Stimulated activated memory B cell treated with anti-CD40 and anti-IgM and Interleukin-4, amounts not matched to agents 10 μg/mL and 1 μg/mL and 100 μg/mL, for 72 hours (primary cell): Measurements from ENCODE around the gene SPI1.

Experiments
- ATAC-seq: fragments of 150-1000 bp; cut with Tn5 transposase; 2 replicates; pipeline ENCODE4 v1.10.0; 2021
- H3K27ac Mint-ChIP-seq: one replicate; pipeline ENCODE4 v1.8.0; 2022; ENCODE audit warnings: mild to moderate bottlenecking, mixed read lengths
- H3K27me3 Mint-ChIP-seq: one replicate; pipeline ENCODE4 v1.8.0; 2022; ENCODE audit warnings: mixed read lengths
- H3K36me3 Mint-ChIP-seq: one replicate; pipeline ENCODE4 v1.8.0; 2022; ENCODE audit warnings: mixed read lengths
- H3K4me1 Mint-ChIP-seq: one replicate; pipeline ENCODE4 v1.8.0; 2022; ENCODE audit warnings: mixed read lengths
- H3K4me3 Mint-ChIP-seq: one replicate; pipeline ENCODE4 v1.8.0; 2022; ENCODE audit warnings: mild to moderate bottlenecking, moderate library complexity, mixed read lengths
- H3K9me3 Mint-ChIP-seq: one replicate; pipeline ENCODE4 v1.8.0; 2022; ENCODE audit warnings: mixed read lengths

The SPI1 gene

GRCh38 chr11:47394322-47395222, 16.2 kb upstream of the SPI1 start:
- ATAC-seq: peak; percentile 77
- H3K27me3 Mint-ChIP-seq: no peaks in the 10 kb centered on the region
- peak overlapping the region; percentile 53 for H3K4me3 Mint-ChIP-seq
- H3K36me3 Mint-ChIP-seq: no peaks in the 10 kb centered on the region
- H3K27ac Mint-ChIP-seq: peak overlapping the region; percentile 98
- H3K4me1 Mint-ChIP-seq: peaks cover 79% of the 10 kb centered on the region
- no peaks in the 10 kb centered on the region for H3K9me3 Mint-ChIP-seq

GRCh38 chr11:47394050-47394321, 15.6 kb upstream of the SPI1 start:
- no peaks in the 10 kb centered on the region for H3K9me3 Mint-ChIP-seq

GRCh38 chr11:47393163-47394049, 15.1 kb upstream of the SPI1 start:
- Mint-ChIP-seq H3K27me3 (no peaks in the 10 kb centered on the region), H3K9me3 (no peaks in the 10 kb centered on the region), H3K4me3 (no peak overlapping the region), H3K4me1 (peaks cover 76% of the 10 kb centered on the region), H3K36me3 (no peaks in the 10 kb centered on the region), H3K27ac (peak overlapping the region; percentile 98)
- no peak for ATAC-seq

More at GRCh38 chr11:47394050-47394321, 15.6 kb upstream of the SPI1 start:
- no peaks in the 10 kb centered on the region for H3K36me3 Mint-ChIP-seq
- ATAC-seq: no peak
- peaks cover 80% of the 10 kb centered on the region for H3K4me1 Mint-ChIP-seq
- H3K4me3 Mint-ChIP-seq: peak overlapping the region; percentile 53
- peak overlapping the region; percentile 98 for H3K27ac Mint-ChIP-seq
- no peaks in the 10 kb centered on the region for H3K27me3 Mint-ChIP-seq

GRCh38 chr11:47392546-47393162, 14.3 kb upstream of the SPI1 start:
- Mint-ChIP-seq H3K4me3 (no peak overlapping the region), H3K27me3 (no peaks in the 10 kb centered on the region), H3K36me3 (no peaks in the 10 kb centered on the region), H3K9me3 (no peaks in the 10 kb centered on the region), H3K27ac (peak overlapping the region; percentile 98), H3K4me1 (peaks cover 71% of the 10 kb centered on the region)
- ATAC-seq: no peak

DNA sequence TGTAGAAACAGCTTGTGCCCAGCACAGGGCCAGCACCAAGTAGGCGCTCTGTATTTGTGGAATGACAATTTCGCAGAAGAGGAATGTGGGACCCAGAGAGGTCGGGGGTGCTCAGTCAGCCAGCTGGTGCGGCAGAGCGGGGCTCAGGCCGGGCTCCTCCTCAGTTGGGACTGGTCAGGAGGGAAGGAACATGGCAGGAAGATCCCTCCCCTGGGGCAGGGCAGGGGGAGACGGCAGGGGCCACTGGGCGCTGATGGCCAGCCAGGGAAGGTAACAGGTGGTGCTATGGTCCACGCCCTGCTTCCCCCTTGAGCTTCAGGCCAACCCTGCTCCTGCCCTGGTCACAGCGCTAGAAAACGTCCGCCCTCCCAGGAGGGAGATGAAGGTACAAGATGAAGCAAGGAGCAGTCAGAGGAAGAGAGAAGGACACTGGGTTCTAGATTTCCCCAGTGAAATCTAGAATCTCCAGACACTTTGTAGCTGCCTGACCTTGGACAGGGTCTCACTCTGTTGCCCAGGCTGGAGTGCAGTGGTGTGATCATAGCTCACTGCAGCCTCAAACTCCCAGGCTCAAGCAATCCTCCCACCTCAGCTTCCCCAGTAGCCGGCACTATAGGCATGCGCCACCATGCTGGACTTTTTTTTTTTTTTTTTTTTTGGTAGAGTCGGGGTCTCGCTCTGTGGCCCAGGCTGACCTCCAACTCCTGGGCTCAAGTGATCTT, 13.5 kb upstream of the SPI1 start:
- no peaks in the 10 kb centered on the region for H3K9me3 Mint-ChIP-seq
- peaks cover 65% of the 10 kb centered on the region for H3K4me1 Mint-ChIP-seq
- H3K27me3 Mint-ChIP-seq: no peaks in the 10 kb centered on the region
- no peak for ATAC-seq
- peak overlapping the region; percentile 98 for H3K27ac Mint-ChIP-seq
- H3K36me3 Mint-ChIP-seq: no peaks in the 10 kb centered on the region
- no peak overlapping the region for H3K4me3 Mint-ChIP-seq

DNA sequence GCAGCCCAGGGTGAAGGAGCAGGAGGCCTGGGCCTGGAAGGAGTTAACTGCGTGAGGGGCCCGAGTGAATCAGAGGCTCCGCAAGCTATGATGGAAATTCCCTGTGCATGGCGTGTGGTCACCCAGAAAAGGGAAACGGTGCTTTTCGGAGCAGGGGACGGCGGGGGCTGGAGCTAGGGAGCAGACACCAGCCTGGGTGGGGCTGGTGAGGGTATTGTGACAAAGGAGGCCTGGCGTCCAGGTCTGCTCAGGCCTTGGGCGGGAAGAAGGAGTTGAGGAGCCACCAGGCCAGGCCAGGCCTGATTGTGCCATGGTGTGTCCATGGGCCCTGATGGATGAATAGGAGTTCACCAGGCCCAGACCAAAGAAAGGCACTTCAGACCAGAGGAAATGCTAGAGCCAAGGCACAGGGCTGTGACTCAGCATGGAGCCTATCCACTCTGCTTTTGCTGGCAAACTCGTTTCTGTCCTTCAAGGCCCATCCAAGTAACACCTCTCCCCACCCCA, 12.8 kb upstream of the SPI1 start:
- H3K27ac Mint-ChIP-seq: peak overlapping the region; percentile 98
- H3K4me1 Mint-ChIP-seq: peaks cover 65% of the 10 kb centered on the region
- H3K36me3 Mint-ChIP-seq: no peaks in the 10 kb centered on the region
- peak overlapping the region; percentile 33 for H3K4me3 Mint-ChIP-seq
- no peaks in the 10 kb centered on the region for H3K9me3 Mint-ChIP-seq
- peak; percentile 74 for ATAC-seq
- H3K27me3 Mint-ChIP-seq: no peaks in the 10 kb centered on the region

- H3K27ac Mint-ChIP-seq: peak overlapping the region; percentile 98
- no peak overlapping the region for H3K4me3 Mint-ChIP-seq
- no peaks in the 10 kb centered on the region for H3K27me3 Mint-ChIP-seq
- no peaks in the 10 kb centered on the region for H3K9me3 Mint-ChIP-seq
- peaks cover 57% of the 10 kb centered on the region for H3K4me1 Mint-ChIP-seq
- H3K36me3 Mint-ChIP-seq: no peaks in the 10 kb centered on the region
- ATAC-seq: no peak
Observed at GRCh38 chr11:47390422-47390760, 12.0 kb upstream of the SPI1 start.

DNA sequence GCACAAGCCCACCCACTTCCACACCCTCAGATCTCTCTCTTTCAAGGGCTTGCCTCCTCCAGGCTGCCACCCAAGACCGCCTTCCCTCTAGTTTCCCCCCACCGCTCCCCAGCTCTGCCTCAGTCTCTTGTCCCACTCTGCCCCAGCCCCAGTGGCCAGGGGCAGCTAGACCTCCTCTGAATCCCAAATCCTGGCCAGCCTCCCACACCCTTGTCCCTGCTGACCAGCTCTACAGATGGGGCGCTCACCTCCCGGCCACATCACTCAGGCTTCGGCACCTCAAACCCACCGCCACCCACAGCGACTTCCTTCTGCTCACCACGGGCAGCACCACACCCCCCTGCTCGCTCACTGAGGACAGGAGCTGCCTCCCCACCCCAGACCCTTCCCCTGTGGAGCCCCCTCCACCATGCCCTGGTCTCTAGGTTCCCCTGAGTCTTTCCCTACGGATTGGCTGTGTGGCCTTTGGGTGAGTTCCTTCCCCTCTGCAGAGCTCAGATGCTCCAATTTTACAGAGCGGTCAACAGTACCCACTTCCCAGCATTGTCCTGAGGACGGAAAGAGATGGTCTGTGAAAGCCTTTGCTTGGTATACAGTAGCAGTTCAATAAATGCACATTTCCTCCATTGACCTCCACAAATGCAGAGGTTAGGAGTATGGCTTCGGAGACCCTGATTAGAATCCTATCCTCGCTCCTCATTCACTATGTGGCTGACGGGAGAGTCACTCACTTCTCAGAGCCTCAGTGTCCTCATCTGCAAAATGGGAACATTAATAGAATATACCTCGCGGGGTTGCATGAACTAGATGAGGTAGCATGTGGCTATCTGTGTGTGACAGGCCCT, 11.5 kb upstream of the SPI1 start:
- no peaks in the 10 kb centered on the region for H3K36me3 Mint-ChIP-seq
- peak overlapping the region; percentile 98 for H3K27ac Mint-ChIP-seq
- no peak overlapping the region for H3K4me3 Mint-ChIP-seq
- peaks cover 53% of the 10 kb centered on the region for H3K4me1 Mint-ChIP-seq
- H3K9me3 Mint-ChIP-seq: no peaks in the 10 kb centered on the region
- H3K27me3 Mint-ChIP-seq: no peaks in the 10 kb centered on the region
- no peak for ATAC-seq

DNA sequence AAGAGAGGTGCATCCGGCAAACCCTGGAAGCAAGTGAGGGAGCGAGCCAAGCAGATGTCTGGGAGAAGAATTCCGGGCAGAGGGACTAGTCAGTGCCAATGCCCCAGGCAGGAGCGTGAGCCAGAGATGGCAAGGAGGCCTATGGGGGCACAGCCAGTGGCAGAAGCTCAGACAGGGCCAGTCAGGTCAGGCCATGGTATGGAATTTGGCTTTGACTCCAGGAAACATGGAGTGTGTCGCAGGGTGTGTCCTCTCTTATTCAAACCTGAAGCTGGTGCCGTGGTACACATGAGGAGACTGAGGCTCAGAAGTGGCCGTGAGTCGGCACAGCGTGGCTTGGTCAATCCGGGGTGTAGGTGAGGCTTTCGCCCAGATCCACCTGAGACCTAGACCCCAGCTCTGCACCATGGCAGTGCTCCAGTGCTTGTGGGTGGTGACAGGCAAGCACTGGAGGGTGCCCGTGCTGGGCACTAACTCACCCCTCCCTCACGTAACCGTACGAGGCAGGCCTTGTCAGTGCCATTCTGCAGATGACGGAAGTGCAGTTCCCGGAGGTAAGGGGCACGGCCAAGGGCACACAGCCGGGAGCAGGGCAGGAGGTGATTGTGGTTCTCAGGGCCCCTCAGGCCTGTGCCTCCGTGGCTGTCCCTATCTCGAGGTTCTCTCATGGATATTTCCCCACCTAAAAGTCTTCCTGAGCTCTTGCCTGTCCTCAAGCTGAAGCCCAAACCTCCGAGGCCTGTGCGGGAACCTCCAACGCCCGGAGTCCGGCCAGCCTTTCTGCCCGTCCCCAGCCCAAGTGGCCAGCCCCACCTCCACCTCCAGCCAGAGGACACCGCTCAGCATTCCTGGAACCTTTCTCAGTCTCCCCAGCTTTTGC, 10.6 kb upstream of the SPI1 start:
- Mint-ChIP-seq H3K27me3 (no peaks in the 10 kb centered on the region), H3K4me3 (no peak overlapping the region)

GRCh38 chr11:47387944-47388696, 9.8 kb upstream of the SPI1 start:
- no peak overlapping the region for H3K27ac Mint-ChIP-seq

More for the DNA sequence above, 10.6 kb upstream of the SPI1 start:
- peak overlapping the region; percentile 98 for H3K27ac Mint-ChIP-seq
- peaks cover 47% of the 10 kb centered on the region for H3K4me1 Mint-ChIP-seq
- no peaks in the 10 kb centered on the region for H3K9me3 Mint-ChIP-seq
- no peaks in the 10 kb centered on the region for H3K36me3 Mint-ChIP-seq
- ATAC-seq: no peak

GRCh38 chr11:47384498-47384897, 6.2 kb upstream of the SPI1 start:
- Mint-ChIP-seq H3K4me3 (no peak overlapping the region), H3K4me1 (peaks cover 19% of the 10 kb centered on the region), H3K36me3 (no peaks in the 10 kb centered on the region), H3K27ac (no peak overlapping the region), H3K9me3 (no peaks in the 10 kb centered on the region), H3K27me3 (no peaks in the 10 kb centered on the region)
- no peak for ATAC-seq

More at GRCh38 chr11:47387944-47388696, 9.8 kb upstream of the SPI1 start:
- no peak for ATAC-seq
- no peaks in the 10 kb centered on the region for H3K9me3 Mint-ChIP-seq
- H3K36me3 Mint-ChIP-seq: no peaks in the 10 kb centered on the region
- no peak overlapping the region for H3K4me3 Mint-ChIP-seq
- H3K27me3 Mint-ChIP-seq: no peaks in the 10 kb centered on the region
- H3K4me1 Mint-ChIP-seq: peaks cover 43% of the 10 kb centered on the region

- Mint-ChIP-seq H3K36me3 (peaks cover under 1% of the 10 kb centered on the region), H3K4me3 (no peak overlapping the region), H3K27ac (peak overlapping the region; percentile 71), H3K4me1 (peaks cover 14% of the 10 kb centered on the region), H3K9me3 (no peaks in the 10 kb centered on the region), H3K27me3 (no peaks in the 10 kb centered on the region)
- no peak for ATAC-seq
Observed at GRCh38 chr11:47383071-47383470, 4.7 kb upstream of the SPI1 start.

DNA sequence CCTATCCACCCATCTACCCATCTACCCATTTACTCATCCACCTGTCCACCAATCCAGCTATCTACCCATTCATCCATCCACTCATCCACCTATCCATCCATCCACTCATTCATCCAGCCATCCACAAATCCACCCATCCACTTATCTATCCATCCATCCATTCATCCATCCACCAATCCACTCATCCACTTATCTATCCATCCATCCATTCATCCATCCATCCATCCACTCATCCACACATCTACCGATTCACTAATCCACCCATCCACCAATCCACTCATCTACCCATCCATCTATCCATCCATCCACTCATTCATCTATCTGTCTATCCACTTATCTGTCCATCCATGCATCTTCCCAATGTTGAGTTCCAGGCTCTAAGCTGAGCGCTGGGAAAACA, 1.7 kb upstream of the SPI1 start:
- no peak for ATAC-seq
- no peaks in the 10 kb centered on the region for H3K9me3 Mint-ChIP-seq
- peaks cover 32% of the 10 kb centered on the region for H3K4me1 Mint-ChIP-seq
- no peaks in the 10 kb centered on the region for H3K27me3 Mint-ChIP-seq
- H3K27ac Mint-ChIP-seq: no peak overlapping the region
- H3K36me3 Mint-ChIP-seq: peaks cover 18% of the 10 kb centered on the region
- H3K4me3 Mint-ChIP-seq: no peak overlapping the region
